Activated T-cell treated with anti-CD3 and anti-CD28 coated beads for 24 hours (primary cell): ENCODE measurements around the gene ATP1B2.
"Not testable (repeated sequence)": the region's sequence is repeated elsewhere in the genome, so short reads cannot be mapped to it uniquely, and the experiment has no call there.

Experiments
- DNase-seq: peaks from one replicate; pipeline ENCODE4 v3.0.0-alpha.2; 2020; ENCODE audit warnings: low read depth

The ATP1B2 gene, protein sequence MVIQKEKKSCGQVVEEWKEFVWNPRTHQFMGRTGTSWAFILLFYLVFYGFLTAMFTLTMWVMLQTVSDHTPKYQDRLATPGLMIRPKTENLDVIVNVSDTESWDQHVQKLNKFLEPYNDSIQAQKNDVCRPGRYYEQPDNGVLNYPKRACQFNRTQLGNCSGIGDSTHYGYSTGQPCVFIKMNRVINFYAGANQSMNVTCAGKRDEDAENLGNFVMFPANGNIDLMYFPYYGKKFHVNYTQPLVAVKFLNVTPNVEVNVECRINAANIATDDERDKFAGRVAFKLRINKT

DNA sequence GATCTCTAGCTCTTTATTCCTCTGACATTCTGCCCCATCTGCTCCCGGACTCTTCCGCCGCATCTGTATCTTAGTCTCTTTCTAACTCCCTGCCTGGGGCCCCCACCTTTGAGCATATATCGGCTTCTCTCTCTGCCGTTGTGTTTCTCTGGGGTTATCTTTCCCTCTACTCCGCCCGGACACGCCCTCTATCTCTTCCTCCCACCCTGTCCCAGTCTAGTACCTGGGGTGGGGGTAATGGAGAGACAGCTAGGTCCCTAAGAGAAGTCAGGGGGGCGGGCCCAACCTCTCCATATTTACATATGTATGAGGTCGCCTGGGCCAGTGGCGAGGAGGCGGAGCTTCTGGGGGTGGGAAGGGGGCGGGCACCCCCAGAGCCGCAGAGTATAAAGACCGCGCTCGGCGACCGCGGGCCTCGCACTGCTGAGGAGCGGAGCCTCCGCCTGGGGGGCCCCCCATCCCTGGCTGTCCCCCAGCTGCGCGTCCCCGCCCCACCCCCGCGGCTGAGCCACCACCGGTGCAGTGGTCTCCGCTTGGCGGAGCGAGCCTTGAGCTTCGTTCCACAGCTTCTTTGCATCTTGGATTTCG is at the start of gene ATP1B2:
TSS of gene ATP1B2 (plus strand) at position 418 of the 588 bp plus-strand sequence. CDS start 593 bp downstream, outside the sequence.
- DNase-seq, result peak; percentile 61

DNA sequence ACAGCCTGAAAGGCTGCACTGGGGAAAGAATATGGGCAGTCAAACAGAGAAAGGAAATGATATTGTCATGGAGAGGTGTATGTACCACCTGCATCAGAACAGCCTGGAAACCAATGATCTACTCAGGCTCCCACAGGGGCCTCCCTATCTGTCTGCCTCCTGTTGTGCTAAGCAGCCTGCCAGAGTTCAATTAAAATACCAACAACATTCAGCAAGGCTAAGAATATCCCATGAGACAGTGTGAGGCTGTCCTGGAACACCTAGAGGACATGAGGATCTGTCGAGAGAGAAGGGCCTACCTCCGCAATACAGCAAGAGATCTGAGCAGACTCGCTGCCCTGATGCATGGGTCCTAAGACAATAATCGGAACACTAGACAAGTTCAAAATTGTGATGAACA is 44.4 kb upstream of the ATP1B2 start:
- no peak for DNase-seq

DNA sequence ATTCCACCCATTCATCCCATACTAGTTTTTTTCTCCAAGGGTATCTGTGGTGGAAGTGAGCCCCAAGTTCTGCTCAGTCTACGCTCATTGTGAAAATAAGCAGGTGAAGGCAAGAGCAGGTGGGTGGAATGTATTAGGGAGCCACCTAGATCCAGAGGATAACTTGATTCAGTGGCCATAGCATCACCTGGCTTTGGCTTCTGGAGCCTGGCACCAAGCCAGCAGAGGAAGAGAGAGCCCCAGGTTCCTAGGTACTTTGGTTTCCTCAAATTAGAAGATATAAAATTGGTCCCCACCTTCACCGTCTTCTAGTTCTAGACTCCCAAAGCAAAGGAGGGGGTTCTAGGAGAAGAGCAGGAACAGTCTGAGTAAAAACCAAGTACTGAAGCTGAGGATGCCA is 40.1 kb upstream of the ATP1B2 start:
- no peak for DNase-seq

DNA sequence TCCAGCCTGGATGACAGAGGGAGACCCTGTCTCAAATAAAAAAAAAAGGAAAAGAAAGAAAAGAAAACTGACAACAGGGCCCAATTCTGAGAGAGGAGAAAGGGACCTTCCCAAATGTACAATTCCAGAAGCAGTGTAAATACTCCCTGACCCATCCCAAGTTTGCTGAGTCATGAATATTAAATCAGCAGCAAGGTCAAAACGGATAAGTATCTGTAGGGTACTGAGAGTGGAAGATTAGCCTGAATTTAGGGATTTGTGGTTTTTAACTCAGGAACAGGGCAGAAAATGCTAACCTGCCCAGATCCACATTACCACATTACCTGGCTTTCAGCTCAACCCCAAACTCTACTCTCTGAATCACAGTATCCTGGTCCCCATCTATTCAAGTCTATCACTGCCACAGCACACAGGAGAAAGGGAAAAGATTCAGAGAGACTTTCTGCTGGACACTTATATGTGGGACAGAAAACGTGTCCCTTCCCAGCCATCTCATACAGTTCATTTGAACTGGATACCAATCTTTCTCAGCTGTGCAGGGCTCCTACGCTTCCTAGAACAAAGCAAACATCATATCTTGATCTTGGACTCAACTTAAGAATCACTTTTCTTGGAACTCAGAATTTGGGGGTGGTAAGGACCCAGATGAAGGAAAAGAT is 39.0 kb upstream of the ATP1B2 start:
- no peak for DNase-seq

DNA sequence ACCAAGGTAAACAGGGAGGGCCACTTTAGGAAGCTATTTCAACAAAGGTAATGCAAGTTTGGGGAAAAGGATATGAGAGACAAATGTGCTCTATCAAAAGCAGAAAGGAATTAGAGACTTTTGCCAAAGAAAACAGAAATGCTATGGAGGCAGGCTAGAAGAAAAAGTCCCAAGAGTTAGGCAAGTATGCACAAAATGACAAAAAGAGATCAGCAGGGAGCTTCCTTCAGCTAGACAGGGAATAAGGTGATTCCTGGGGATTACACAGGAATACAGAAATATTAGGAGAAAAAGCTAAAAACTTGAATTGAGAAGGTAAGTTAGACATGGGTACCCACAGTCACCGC is 38.5 kb upstream of the ATP1B2 start:
- DNase-seq, result no peak

DNA sequence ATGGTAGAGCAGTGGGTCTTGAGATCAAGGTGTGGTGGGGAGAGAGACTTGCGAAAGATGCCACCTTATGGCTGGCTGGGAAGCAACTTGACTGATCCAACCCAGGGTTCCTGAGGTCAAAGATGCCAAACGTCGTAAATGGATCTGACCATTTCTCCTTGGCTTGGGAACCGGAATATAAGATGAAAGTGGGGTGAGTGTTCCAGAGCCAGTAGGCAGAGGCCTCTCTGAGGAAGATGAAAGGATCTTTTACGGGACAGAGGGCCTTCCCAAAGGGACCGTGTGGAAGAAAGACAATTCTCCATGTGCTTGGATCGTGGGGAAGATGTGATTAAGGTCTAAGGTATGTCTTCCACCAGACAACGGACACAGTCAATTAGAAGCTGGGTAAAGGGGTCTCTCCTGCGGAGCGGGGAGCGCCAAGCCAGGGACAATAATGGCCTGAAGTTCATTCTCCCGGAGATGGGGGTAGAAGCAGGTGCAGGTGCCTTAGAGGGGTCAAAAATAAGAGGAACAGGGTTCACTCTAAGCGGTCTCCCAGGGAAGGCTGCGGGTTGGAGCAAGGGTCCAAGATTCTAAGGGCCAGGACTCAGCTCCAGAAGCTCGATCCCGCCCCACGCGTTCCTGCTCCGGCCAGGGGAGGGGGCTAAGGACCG is 36.8 kb upstream of the ATP1B2 start:
- no peak for DNase-seq

DNA sequence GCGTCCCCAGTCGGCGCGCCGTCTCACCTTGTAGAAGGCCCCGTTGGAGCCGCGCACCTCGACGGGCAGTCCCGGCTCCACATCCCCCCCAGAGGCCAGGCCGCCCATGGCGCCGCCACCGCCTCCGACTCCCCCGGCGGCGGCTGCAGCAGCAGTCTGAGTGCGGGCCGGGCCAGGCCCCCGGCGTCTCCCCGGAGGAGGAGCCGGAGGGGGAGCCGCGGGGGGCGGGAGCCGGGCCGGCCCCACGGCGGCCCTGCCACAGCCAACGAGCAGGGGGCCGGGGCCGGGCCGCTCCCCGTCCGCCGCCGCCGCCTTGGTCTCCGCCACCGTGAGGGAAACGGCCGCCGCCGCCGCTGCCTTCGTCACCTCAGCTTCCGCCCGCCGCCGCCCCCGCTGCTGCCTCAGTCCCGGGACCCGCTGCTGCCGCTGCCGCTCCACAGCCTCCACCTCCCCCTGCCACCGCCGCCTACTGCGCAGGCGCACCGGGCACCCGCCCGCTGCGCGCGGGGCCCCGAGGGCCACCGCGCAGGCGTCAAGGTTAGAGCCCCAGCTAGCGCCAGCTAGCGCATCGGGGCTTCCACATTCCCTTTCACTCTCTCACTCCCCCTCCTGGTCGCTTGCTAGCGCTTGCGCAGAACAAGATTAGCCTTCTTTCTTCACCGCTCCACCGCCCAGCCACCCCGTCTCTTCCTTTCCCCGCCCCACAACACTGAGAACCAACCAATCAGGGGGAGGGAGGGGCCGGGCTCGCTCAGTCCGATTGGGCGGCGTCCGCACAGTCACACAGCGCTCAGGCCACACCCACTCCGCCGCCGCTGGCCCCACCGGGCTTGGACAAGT is 36.1 kb upstream of the ATP1B2 start, which contains the start of gene FXR2:
TSS of gene FXR2 (minus strand) at position 473 of the 840 bp plus-strand sequence. CDS start at position 108, 365 bp downstream.
- DNase-seq, result peak; percentile 99

DNA sequence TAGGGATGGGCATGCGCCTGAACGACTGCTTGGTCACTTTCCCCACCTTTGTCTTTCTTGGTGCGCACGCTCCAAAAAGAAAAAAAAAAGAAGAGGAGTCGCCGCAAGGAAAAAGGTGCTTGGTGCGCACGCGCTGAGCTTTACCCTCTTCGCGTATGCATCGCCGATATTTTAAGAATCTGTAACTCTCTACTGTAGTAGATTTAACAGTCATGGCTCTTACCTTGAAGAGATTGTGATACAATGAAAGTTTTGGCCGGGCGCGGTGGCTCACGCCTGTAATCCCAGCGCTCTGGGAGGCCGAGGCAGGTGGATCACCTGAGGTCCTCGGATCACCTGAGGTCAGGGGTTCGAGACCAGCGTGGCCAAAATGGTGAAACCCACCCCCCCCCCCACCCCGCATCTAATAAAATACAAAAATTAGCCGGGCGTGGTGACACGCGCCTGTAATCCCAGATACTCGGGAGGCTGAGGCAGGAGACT is 35.4 kb upstream of the ATP1B2 start:
- no peak for DNase-seq

DNA sequence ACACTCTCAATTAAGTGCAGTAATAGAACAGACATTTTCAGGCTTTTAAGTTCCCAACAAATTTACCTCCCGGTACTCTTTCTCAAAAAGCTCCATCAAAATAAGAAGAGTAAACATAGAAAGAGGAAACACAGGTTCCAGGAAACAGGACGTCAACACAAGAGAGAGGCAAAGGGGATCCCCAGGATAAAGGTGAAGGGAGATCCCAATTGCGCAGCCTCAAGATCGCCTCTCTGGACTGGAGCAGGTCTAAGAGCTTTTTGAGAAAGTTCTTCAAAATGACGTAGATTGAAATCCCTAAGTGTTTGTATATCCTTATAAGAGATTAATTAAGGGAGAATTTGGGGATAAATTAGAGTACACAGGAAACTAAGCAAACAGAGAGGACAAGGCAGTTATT is 32.1 kb upstream of the ATP1B2 start:
- no peak for DNase-seq

DNA sequence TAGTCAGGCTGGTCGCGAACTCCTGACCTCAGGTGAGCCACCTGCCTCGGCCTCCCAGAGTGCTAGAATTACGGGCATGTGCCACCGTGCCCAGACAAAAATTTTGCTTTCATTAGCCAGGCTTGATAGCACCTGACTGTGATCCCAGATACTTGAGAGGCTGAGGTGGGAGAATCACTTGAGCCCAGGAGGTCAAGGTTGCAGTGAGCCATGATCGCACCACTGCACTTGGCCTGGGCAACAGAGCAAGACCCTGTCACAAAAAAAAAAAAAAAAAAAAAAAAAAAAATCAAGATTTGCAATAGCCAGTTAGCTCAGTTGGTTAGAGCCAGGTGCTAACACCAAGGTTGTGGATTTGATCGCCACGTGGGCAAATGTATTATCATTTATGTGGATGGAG is 29.9 kb upstream of the ATP1B2 start:
- DNase-seq, result no peak

DNA sequence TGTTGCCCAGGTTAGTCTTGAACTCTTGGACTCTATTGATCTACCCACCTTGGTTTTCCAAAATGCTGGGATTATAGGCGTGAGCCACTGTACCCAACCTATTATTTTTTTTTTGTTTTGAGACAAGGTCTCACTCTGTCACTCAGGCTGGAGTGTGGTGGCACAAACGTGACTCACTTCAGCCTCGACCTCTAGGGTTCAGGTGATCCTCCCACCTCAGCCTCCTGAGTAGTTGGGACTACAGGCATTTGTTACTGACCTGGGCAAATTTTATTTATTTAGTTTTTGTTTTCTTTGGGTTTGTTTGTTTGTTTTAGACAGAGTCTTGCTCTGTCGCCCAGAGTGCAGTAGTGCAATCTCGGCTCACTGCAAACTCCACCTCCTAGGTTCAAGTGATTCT is 27.1 kb upstream of the ATP1B2 start:
- DNase-seq, result no peak

DNA sequence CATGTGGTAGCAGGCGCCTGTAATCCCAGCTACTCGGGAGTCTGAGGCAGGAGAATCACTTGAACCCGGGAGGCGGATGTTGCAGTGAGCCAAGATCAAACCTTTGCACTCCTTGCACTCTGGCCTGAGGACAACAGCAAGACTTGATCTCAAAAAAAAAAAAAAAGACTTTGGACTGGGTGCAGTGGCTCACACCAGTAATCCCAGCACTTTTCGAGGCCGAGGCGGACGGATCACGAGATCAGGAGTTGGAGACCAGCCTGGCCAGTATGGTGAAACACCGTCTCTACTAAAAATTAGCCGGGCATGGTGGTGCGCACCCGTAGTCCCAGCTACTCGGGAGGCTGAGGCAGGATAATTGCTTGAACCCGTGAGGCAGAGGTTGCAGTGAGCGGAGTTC is 25.0 kb upstream of the ATP1B2 start:
- DNase-seq, result not testable (repeated sequence)

DNA sequence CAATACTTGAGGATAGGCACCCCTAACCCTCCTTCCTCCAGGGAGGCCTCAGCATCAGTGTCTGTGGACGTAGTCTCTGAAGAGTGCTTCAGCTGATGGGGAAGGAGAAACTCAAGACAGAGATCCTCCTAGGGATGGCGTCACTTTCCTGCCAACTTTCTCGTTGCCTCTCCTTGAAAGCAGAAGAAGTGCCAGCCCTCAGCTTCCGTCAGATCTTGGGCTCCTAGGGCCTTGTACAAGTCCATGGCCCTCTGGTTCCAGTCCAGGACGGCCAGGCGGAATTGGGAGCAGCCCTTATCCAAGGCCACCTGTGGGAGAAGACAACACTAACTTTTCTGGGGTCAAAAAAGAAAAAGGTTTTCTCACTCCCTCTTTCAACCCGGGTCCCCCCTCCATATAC is 24.4 kb upstream of the ATP1B2 start:
- no peak for DNase-seq

DNA sequence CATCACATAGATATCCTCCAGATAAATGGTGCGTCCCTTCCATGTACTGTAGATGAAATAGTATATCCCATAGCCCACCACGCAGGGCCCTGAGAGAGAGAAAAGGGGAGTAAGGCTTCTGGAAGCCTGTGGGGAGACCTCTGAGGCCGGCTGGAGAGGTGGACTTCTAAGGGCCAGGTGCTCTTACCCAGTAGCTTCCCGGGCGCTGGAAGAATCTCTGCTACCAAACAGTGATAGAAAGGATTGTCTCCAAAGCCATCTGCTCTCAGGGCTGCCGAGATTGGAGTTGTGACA is 23.8 kb upstream of the ATP1B2 start:
- no peak for DNase-seq

DNA sequence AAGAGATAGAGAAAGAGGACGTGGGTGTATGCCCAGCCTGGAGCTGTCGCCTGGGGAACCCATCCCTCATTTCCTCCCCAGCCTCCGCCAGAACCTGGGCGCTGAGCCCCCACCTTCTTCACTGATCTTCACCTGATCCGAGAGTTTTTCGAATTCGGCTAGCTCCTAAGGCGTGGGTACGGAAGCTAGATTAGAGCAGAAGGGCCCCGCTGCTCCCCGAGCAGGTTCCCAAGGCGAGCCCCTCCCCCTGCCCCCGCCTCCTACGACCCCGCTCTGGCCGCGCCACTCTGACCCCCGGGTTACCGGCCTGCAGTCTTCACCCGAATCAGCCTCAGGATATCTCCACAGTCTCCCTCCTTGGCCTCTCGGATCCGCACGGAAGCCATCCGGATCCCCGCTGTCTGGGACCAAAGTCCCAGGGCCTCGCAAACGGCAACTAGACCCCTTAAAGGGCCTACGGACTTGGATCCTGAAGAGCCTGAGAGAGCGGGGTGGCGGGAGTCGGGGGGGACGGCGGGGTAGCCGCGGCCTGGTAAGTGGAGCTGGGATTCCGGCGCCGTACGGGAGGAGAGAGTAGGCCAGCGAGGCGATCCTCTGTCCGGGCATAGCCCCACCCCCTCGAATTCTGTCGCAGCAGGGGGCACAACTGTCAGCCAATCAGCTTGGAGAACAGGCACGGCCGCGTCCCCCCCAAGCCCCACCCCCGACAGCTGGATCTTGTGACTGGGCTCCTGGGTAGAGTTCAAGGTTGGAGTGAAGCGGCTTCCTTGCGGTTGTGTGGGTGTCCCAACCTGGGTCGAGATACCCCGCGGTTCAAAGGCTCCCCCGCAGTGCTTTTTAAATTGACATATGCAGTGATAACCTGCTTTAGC is 23.2 kb upstream of the ATP1B2 start, which contains the start of gene SAT2:
TSS of gene SAT2 (minus strand) at position 572 of the 872 bp plus-strand sequence. CDS start at position 386, 186 bp downstream.
- peak; percentile 75 for DNase-seq

DNA sequence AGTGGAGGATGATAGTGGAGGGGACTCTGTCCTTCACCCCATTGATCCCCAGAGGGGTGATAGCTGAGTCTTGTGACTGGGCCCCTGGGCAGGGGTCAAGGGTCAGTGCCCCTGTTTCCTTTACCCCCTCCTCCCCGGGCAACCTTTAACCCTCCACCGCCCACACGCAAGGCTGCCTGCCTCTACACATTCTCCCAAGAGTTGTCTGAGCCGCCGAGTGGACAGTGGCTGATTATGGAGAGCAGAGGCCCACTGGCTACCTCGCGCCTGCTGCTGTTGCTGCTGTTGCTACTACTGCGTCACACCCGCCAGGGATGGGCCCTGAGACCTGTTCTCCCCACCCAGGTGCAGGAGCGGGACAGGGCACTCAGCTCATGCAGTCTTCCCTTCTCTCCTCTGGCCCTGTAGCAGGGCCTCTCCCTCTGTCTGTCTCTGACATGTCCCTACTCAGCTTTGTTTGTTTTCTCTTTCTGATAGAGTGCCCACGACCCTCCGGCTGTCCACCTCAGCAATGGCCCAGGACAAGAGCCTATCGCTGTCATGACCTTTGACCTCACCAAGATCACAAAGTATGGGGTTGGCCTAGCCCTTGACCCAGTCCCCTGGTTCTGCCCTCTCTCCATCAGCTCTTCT is 20.7 kb upstream of the ATP1B2 start, which contains the start of gene SHBG:
TSS of gene SHBG (plus strand) at position 197 of the 633 bp plus-strand sequence. CDS start at position 235, 38 bp downstream.
- no peak for DNase-seq

DNA sequence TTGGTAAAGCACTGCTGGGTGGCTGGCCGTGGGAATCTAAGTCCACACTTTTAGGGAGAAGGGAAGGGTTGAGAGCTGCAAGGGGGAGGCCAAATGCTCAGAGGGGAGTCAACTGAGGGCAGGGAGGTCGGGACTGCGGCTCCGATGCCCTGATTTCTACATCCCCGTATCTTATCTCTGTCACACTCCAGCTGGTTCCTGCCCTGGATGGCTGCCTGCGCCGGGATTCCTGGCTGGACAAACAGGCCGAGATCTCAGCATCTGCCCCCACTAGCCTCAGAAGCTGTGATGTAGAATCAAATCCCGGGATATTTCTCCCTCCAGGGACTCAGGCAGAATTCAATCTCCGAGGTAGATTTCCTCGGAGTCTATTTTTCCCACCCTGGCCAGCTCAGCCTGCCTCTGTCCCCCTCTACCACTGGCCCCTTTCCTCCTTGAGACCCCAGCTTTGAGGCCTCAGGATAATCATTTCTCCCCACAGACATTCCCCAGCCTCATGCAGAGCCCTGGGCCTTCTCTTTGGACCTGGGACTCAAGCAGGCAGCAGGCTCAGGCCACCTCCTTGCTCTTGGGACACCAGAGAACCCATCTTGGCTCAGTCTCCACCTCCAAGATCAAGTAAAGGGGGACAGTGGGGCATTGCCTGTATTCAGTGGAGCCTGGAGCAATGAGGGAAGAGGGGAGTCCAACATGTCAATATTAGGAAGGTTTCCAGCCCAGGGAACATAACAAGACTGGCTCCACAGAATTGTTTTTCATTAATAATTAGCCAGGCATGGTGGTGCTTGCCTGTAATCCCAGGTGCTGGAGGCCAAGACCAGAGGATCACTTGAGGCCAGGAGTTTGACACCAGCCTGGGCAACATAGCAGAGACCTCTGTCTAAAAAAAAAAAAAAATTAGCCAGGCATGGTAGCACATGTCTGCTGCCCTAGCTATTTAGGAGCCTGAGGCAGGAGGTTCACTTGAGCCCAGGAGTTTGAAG is 19.0 kb upstream of the ATP1B2 start:
- DNase-seq, result no peak

DNA sequence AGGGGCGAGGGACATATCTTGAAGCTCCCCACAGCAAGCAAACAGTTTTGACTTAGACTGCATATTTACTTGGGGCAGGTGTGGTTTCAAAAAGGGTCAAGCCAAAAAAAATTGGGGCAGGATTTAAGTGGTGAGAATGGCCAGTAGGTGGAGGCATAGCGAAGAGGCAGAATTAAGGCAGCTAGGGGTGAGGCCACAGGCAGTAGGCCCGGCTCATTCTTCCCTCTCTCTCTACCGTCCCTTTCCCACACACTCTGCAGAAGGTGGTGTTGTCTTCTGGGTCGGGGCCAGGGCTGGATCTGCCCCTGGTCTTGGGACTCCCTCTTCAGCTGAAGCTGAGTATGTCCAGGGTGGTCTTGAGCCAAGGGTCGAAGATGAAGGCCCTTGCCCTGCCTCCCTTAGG is 18.2 kb upstream of the ATP1B2 start:
- no peak for DNase-seq

DNA sequence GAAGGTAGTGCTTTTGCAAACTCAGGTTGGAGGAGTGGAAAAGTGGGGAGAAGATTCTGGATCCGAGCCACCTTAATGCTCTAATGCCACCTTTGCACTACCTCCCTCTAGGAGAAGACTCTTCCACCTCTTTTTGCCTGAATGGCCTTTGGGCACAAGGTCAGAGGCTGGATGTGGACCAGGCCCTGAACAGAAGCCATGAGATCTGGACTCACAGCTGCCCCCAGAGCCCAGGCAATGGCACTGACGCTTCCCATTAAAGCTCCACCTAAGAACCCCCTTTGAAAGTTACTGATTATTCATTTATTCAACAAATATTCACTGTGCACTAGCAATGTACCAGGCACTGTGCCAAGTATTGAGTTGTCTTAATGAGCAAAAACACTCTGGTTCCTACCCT is 17.6 kb upstream of the ATP1B2 start:
- DNase-seq, result no peak
